Neural cell (in vitro differentiated cells): Measurements from ENCODE around the gene PRMT9.

Experiments used
- EP300 ChIP-seq: fragments of 450-650 bp; conservative IDR thresholded peaks from 2 replicates; pipeline ENCODE4 v1.6.1; 2014; ENCODE audit warnings: antibody characterized with exemption, mild to moderate bottlenecking, moderate library complexity; ENCODE audit not compliant: poor library complexity, severe bottlenecking
- EZH2 ChIP-seq: fragments of 200-600, 300-800 bp; shearing (Covaris generic), sonication (generic); IDR thresholded peaks from 2 replicates; pipeline ENCODE4 v1.6.1; 2014; ENCODE audit warnings: antibody characterized with exemption, low read length, borderline replicate concordance, mild to moderate bottlenecking; ENCODE audit not compliant: insufficient read depth, poor library complexity, severe bottlenecking
- MXI1 ChIP-seq: fragments of 450-650 bp; conservative IDR thresholded peaks from 2 replicates; pipeline ENCODE4 v1.6.1; 2014; ENCODE audit warnings: antibody characterized with exemption, mild to moderate bottlenecking; ENCODE audit not compliant: poor library complexity, severe bottlenecking
- POLR2AphosphoS5 ChIP-seq: IDR thresholded peaks from 2 replicates; pipeline ENCODE4 v1.6.1; 2012
- SMC3 ChIP-seq: fragments of 450-650 bp; conservative IDR thresholded peaks from 2 replicates; pipeline ENCODE4 v1.6.1; 2014; ENCODE audit warnings: antibody characterized with exemption, mild to moderate bottlenecking, moderate library complexity; ENCODE audit not compliant: poor library complexity
- TAF1 ChIP-seq: IDR thresholded peaks from 2 replicates; pipeline ENCODE4 v1.6.1; 2012; ENCODE audit warnings: low read depth
- TF ChIP-seq, protein P1 (sequence below): fragments of 450-650 bp; IDR thresholded peaks from 2 replicates; pipeline ENCODE4 v1.5.1; 2014; ENCODE audit warnings: antibody characterized with exemption, mild to moderate bottlenecking, moderate library complexity; ENCODE audit not compliant: poor library complexity, severe bottlenecking

DNA sequence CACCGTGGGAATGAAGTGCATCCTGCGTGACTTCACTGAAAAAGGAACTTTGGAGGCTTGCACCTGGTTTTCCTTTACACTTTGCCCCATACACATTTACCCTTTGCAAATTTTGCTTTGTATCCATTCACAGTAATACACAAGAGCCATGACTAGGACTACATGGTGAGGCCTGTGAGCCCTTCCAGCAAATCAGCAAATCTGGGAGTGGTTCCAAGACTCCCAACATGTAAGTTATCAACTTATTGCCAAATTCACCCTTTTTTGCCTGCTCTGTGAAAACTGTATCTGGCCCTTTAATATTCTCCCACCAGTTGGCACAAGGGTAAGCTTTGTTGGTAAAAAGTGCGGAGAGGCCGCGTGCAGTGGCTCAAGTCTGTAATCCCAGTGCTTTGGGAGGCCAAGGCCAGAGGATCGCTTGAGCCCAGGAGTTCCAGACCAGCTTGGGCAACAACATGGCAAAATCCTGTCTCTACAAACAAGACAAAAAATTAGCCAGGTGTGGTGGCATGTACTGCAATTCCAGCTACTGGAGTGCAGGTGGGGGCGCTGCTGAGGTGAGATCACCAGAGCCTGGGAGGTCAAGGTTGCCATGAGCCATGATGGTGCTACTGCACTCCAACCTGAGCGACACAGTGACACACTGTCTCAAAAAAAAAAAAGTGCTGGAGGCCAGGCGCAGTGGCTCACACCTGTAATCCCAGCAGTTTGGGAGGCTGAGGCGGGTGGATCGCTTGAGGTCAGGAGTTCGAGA lies 5.0 kb downstream of the PRMT9 start:
- TF ChIP-seq EP300 (no peak), TAF1 (no peak), POLR2AphosphoS5 (no peak), EZH2 (no peak), SMC3 (no peak), MXI1 (no peak)
- TF ChIP-seq, protein P1, sequence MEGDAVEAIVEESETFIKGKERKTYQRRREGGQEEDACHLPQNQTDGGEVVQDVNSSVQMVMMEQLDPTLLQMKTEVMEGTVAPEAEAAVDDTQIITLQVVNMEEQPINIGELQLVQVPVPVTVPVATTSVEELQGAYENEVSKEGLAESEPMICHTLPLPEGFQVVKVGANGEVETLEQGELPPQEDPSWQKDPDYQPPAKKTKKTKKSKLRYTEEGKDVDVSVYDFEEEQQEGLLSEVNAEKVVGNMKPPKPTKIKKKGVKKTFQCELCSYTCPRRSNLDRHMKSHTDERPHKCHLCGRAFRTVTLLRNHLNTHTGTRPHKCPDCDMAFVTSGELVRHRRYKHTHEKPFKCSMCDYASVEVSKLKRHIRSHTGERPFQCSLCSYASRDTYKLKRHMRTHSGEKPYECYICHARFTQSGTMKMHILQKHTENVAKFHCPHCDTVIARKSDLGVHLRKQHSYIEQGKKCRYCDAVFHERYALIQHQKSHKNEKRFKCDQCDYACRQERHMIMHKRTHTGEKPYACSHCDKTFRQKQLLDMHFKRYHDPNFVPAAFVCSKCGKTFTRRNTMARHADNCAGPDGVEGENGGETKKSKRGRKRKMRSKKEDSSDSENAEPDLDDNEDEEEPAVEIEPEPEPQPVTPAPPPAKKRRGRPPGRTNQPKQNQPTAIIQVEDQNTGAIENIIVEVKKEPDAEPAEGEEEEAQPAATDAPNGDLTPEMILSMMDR, result no peak
